ENCODE results near the gene ATP6V0A1.
"Not testable (repeated sequence)": the region's sequence is repeated elsewhere in the genome, so short reads cannot be mapped to it uniquely, and the experiment has no call there.

ATP6V0A1 gene

GRCh38 chr17:42475121-42475520, 16.4 kb downstream of the ATP6V0A1 start:
- in situ Hi-C loops (cut with MboI; ENCODE audit: low sequenced_read_pairs): no loop called here

GRCh38 chr17:42475835-42476234, 17.2 kb downstream of the ATP6V0A1 start:
- in situ Hi-C loops (cut with MboI; ENCODE audit: low sequenced_read_pairs): no loop called here

- in situ Hi-C loops (cut with MboI; ENCODE audit: low sequenced_read_pairs): no loop called here
These were observed 17.7 kb downstream of the ATP6V0A1 start for GRCh38 chr17:42476411-42476810.

DNA sequence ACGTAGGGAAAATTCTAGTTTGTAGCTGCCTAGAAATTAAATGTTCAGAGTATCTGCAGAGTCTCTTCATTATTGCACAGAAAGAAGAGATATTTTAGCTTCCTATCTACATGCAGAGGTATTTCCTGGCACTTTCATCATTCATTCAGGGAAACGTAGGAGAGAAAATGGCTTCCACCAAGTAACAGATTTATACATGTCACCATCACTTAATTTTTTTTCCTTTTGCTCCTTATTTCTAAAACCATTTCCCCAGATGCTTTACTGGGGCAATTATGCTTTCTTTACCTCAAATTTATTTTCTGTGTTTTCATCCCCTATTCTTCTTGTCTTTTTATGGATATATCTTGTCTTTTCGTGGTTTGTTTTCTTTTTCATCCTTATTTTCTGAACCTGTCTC, 18.5 kb downstream of the ATP6V0A1 start:
- in situ Hi-C loops (cut with MboI; ENCODE audit: low sequenced_read_pairs): no loop called here

- in situ Hi-C loops (cut with MboI; ENCODE audit: low sequenced_read_pairs): not testable (repeated sequence)
These were observed 19.1 kb downstream of the ATP6V0A1 start for GRCh38 chr17:42477824-42478223.

DNA sequence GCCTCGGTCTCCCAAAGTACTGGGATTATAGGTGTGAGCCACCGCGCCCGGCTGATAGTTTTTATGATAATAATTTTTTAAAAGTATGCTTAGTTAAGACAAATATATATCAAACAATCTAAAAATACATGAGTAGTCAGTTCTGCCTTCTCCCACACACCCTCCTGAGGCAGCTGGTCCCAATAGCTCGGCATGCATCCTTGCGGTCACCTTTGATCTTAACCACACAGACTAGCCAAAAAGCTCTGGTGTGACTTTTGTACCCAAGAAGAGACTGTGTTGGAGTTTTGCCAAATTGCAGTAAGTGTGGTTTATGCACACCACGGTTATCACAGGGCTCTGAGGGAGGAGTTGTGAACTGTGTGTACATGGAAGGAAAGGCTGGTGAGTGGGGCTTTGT, 25.6 kb downstream of the ATP6V0A1 start:
- in situ Hi-C loops (cut with MboI; ENCODE audit: low sequenced_read_pairs): no loop called here

DNA sequence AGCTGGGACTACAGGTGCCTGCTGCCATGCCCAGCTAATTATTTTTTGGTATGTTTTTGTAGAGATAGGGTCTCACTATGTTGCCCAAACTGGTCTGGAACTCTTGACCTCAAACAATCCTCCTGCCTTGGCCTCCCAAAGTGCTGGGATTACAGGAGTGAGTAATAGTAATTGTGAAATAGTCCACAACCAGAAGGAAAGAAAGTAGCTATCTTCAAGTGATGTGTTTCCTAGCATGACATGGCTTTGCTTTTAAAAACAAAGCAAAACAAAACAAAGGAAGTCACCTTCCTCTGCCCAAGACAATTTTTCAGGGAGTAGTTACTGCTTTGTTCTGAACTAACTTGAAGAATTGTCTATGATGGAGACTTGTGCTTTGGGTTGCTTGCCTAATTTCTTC, 27.0 kb downstream of the ATP6V0A1 start:
- in situ Hi-C loops (cut with MboI; ENCODE audit: low sequenced_read_pairs): no loop called here

- in situ Hi-C loops (cut with MboI; ENCODE audit: low sequenced_read_pairs): no loop called here
These were observed 29.4 kb downstream of the ATP6V0A1 start for GRCh38 chr17:42488032-42488431.

DNA sequence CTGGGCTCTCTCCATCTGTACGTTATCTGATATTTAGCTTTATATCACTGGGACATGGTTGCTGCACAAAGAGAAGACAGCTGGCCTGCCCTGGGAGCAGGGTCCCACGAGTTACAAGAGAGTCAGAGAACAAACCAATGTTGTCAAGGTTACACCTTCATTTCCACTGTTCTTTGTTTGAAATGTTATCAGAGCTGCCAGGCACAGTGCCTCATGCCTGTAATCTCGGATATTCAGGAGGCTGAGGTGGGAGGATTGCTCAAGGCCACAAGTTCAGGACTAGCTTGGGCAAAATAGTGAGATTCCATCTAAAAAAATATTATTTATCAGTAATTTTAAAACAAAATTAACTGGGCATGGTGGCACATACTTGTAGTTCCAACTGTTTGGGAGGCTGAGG, 34.6 kb downstream of the ATP6V0A1 start:
- in situ Hi-C loops (cut with MboI; ENCODE audit: low sequenced_read_pairs): no loop called here

DNA sequence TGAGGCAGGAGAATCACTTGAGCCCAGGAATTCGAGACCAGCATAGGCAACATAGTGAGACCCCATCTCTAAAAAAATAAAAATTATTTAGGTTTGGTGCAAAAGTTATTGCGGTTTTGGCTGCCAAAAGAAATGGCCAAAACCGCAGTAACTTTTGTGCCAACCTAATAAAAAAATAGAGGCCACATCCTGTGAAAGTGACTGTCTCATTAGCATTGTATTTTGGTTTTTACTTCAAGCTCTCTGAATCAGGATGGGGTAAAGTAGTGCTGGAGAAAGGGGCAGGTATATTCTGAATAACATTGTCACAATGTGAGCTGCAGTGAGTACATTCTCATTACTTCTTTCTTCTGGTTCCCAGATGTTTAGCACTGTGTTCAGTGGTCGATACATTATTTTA, 36.0 kb downstream of the ATP6V0A1 start:
- in situ Hi-C loops (cut with MboI; ENCODE audit: low sequenced_read_pairs): no loop called here

GRCh38 chr17:42498828-42499227, 40.1 kb downstream of the ATP6V0A1 start:
- in situ Hi-C loops (cut with MboI; ENCODE audit: low sequenced_read_pairs): no loop called here

- in situ Hi-C loops (cut with MboI; ENCODE audit: low sequenced_read_pairs): no loop called here
These were observed 43.4 kb downstream of the ATP6V0A1 start for GRCh38 chr17:42502091-42502490.

- in situ Hi-C loops (cut with MboI; ENCODE audit: low sequenced_read_pairs): no loop called here
These were observed 44.2 kb downstream of the ATP6V0A1 start for GRCh38 chr17:42502926-42503325.

DNA sequence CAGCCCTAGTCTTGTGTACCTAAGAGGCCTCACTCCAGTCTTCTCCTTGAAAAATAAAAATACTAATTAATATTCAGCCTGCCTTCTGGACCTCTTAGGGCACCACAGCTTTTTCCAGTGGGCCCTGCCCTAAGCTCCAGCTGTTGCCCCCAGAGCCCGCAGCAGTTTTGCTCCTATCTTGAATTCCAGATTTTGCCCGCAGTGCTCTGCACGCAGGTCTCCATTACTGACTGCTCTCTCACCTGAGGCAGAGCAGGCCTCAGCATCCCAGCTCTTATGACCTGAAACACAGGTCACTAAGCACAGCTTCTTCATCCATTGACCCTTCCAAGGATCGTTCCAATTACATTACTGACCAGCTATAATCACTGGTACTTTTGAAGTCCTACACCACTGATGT, 49.0 kb downstream of the ATP6V0A1 start:
- in situ Hi-C loops (cut with MboI; ENCODE audit: low sequenced_read_pairs): no loop called here

- in situ Hi-C loops (cut with MboI; ENCODE audit: low sequenced_read_pairs): no loop called here
These were observed 49.9 kb downstream of the ATP6V0A1 start for GRCh38 chr17:42508426-42509165.

DNA sequence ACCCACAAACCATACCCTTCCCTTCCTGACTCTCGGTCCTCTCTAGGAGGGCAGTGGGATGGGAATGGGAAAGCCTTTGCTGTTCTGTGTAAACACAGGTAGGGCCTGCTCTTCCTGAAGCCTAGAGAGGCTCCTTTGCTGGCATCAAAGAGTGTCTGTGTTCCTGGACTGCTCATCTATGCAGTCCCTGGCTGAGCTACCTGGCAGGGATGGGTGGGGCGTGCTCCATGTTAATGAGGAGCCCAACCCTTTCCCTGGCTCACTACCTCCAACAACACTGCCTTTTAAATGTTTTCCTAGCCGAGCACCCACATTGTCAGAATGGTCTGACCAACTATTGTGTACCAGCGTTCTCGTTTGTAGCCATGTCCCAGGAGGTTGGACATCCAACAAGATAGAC, 50.7 kb downstream of the ATP6V0A1 start:
- in situ Hi-C loops (cut with MboI; ENCODE audit: low sequenced_read_pairs): no loop called here

GRCh38 chr17:42509841-42510240, 51.2 kb downstream of the ATP6V0A1 start:
- in situ Hi-C loops (cut with MboI; ENCODE audit: low sequenced_read_pairs): no loop called here

GRCh38 chr17:42512246-42512645, 53.6 kb downstream of the ATP6V0A1 start:
- in situ Hi-C loops (cut with MboI; ENCODE audit: low sequenced_read_pairs): no loop called here

DNA sequence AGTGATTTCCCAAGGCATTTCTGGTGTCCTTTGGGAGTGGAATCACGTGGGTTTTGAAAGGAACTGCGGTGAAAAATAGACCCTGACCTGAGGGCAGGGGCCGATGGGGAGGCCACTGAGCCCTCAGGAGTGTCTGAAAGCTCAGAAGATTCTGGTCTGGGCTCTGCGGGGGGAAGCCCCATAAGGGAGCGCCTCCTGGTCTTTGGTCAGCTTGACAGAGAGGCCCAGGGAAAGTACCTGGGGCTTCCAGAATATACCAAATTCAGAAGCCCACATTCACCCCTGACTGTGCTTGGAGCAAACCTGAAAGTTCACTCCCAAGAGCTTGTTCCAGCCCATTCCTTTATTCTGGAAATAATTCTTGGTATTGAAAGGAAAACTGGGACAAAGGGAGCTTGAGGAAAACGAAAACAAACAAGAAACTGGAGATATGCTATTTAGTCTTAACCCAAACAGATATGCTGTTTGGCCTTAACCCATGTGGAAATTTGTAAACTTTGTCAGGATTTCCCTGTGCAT, 54.1 kb downstream of the ATP6V0A1 start:
- in situ Hi-C loops (cut with MboI; ENCODE audit: low sequenced_read_pairs): no loop called here

DNA sequence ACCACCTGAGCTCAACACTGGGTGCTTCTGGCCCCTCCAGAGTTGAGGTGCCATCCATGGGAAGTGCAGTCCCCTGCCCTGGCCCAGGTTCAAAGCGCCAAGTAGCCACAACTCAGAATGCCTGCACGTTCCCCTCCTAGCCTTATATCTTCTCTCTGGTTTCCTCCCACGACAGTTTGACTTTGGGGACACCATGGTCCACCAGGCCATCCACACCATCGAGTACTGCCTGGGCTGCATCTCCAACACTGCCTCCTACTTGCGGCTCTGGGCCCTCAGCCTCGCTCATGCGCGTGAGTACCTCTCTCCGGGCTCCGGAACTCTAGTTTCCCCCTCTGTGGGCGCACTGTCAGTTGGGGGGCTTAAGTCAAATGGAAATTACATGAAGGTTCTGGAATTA, 55.0 kb downstream of the ATP6V0A1 start:
- in situ Hi-C loops (cut with MboI; ENCODE audit: low sequenced_read_pairs): no loop called here

GRCh38 chr17:42514279-42514678, 55.6 kb downstream of the ATP6V0A1 start:
- in situ Hi-C loops (cut with MboI; ENCODE audit: low sequenced_read_pairs): no loop called here

- in situ Hi-C loops (cut with MboI; ENCODE audit: low sequenced_read_pairs): no loop called here
These were observed 56.2 kb downstream of the ATP6V0A1 start for GRCh38 chr17:42514867-42515266.

DNA sequence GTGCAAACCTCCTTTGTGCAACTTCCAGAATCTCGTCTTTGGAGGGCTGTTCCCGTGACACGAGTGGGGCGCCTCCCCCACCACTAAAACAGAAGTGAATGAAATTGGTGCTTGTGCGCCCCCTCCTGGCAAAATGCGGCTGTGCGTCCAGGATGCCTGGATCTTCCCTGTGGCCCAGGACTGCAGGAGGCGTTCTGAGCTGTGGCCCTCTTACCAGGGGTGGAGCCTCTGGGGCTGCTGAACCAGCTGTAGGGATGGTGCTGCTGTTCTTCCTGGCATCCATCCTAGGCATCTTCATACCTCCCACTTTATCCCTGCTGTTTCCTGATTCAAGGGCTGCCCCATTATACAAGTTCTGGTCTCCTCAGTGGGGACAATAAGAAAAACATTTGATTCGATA, 58.8 kb downstream of the ATP6V0A1 start:
- in situ Hi-C loops (cut with MboI; ENCODE audit: low sequenced_read_pairs): no loop called here
